Caki2 (cell line): Measurements from ENCODE around the gene OR5I1. TPM values are rescaled to one million over a fixed set of nuclear protein-coding genes. Genes with fewer than 3 reads are reported as not detected.
"Not testable (repeated sequence)": the region's sequence is repeated elsewhere in the genome, so short reads cannot be mapped to it uniquely, and the experiment has no call there.

Experiments used
- DNase-seq: peaks from one replicate; pipeline ENCODE4 v3.0.0-alpha.2; 2015; ENCODE audit warnings: low read depth
- in situ Hi-C: cut with HindIII; loops from 2 replicates; pipeline ENCODE4 v1.10.0; 2016; ENCODE audit warnings: low sequenced_read_pairs, low pct_unique_long_range_greater_than_20kb, mixed read lengths
- total RNA-seq: library from RNA; depleted of rRNA; stranded (reverse); fragments of >200 nt; shearing (Covaris generic); gene quantifications from 2 replicates; pipeline ENCODE4 v1.2.3, GENCODE V29; 2014; ENCODE audit warnings: low replicate concordance; rRNA removed

Gene OR5I1
- not detected in 2 replicates for total RNA-seq

DNA sequence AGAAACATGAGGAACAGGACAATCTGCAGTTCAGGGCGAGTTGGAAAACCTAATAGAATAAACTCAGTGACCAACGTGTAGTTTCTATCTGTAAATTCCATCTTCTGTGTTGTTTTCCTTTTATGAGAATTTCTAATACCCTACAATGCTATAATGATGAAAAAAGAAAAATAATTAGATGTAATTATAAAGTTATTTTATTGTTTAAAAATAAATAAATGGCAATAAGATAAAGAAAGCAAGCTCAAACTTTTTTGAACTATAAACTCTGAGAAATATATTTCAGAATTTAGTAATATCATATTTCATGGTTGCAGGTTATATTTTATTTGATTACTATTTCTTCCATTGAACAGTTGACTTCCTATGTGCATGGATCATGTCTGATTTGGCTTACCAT, at the start of gene OR5I1:
Gene OR5I1, minus strand, starts transcription at position 101 of the 400 bp plus-strand sequence. Its CDS starts 0 bp downstream, at position 101.
- in situ Hi-C loops, result no loop called here

GRCh38 chr11:55970935-55971334, 34.7 kb upstream of the OR5I1 start:
- no peak for DNase-seq
- in situ Hi-C loops, result no loop called here

More for the DNA sequence above, at the start of gene OR5I1:
- no peak for DNase-seq

DNA sequence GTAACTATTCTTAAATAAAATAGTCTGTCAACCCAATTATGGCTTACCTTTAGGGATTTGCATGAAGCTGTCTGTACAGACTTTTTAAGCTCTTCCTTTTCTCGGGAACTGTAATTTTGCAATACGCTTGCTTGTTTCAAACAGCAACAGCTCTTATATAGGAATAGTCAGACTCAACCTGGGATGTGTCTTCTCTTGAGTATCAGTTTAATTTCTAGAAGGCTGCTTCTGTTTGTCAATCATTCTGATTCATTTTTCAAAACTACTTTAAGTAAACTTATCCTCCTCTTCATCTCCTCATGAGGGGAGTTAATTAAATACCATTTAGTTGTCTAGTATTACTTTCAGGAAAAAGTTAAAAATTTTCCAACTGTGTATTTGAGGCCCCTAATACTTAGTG, 33.6 kb upstream of the OR5I1 start, which contains the start of gene OR10AG1:
Gene OR10AG1, minus strand, starts transcription at position 101 of the 400 bp plus-strand sequence. Its CDS starts 38 bp downstream, at position 63.
- DNase-seq, result no peak
- in situ Hi-C loops, result no loop called here

- DNase-seq, result no peak
- in situ Hi-C loops, result no loop called here
Measured at GRCh38 chr11:55967914-55968313, 31.7 kb upstream of the OR5I1 start.

- no peak for DNase-seq
- in situ Hi-C loops, result no loop called here
Measured at GRCh38 chr11:55966391-55966790, 30.2 kb upstream of the OR5I1 start.

- no peak for DNase-seq
- in situ Hi-C loops, result no loop called here
Measured at GRCh38 chr11:55956521-55956920, 20.3 kb upstream of the OR5I1 start.

DNA sequence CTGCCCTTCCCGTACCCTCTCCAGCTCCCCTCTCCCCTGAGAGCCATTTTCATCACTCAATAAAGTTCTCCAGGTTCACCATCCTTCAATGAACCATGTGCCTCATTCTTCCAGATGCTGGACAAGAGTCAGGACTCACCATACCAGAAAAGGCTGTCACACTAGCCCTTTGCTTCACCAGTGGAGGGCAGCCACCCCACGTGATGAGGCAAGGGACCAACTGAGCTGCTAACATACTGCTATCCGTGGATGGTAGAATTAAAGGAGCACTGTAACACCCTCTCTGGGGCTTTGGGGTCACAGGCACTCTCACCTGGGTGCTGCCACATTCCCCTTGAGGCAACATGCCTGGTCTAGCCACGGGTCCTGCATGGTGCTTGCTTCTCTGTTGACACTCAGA, 13.1 kb upstream of the OR5I1 start:
- DNase-seq, result no peak
- in situ Hi-C loops, result no loop called here

- DNase-seq, result peak; percentile 8
- in situ Hi-C loops, result no loop called here
Measured at GRCh38 chr11:55942785-55943392, 6.7 kb upstream of the OR5I1 start.

DNA sequence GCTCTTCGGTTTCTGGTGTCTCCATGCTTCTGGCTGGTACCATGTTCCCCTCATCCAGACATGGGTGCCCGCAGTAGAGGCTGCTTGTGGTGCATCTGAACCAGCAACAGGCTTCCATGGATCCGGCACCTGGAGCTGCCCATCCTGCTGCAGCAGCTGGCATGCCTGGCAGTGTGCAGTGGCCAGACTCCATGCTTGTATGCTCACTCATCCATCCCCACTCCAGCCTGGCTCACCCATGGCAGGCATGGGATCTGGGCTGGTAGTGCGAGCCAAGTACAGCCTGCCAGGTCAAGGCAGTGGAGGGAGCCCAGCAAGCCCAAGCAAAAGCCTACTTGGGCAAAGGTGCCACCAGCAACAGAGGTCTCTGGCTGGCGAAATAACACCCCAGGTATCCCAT, 15.7 kb downstream of the OR5I1 start:
- in situ Hi-C loops, result no loop called here
- DNase-seq, result no peak

- in situ Hi-C loops, result no loop called here
- DNase-seq, result no peak
Measured at GRCh38 chr11:55914482-55914881, 21.7 kb downstream of the OR5I1 start, which contains the start of gene OR5W2. OR5W2 (minus strand) TSS chr11:55914582; CDS start chr11:55914582, 0 bp downstream.

DNA sequence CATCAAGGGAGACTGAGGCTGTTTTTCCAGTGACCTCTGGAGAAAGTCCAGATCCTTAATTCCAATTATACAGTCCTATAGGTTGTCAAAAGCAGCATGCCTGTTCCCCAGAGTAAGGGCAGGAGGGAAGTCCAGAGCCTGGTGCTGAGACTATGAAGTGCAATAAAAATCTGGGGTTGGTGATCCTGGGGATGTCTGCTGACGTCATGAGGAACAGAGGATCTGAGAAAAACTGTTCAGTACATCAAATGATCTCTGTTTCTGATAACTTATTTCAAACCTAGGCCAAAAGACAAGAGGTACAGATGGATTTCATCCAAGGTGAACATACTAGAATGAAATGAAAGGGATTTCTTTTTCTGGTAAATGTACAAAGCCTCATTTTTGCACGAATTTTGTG, 33.9 kb downstream of the OR5I1 start:
- in situ Hi-C loops, result no loop called here
- no peak for DNase-seq

DNA sequence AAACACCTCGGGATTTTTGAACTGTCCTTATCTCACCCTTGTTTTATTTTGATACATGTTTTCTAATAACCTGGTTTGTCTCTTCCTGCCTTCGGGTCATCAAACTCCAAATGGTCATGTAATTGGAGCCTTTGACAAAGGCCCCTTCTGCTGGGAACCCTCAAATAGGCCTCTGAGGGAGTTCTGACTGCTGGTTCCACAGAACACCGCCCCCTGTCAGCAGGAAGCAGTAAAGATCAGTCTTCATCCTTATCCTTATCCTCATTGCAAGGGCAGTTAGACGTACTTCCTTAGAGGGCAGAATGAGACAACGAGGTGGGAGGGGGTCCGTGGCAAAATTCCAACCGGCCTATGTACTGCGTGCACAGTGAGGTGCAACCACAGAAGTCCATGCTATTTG, 41.0 kb downstream of the OR5I1 start:
- DNase-seq, result no peak
- in situ Hi-C loops, result no loop called here

DNA sequence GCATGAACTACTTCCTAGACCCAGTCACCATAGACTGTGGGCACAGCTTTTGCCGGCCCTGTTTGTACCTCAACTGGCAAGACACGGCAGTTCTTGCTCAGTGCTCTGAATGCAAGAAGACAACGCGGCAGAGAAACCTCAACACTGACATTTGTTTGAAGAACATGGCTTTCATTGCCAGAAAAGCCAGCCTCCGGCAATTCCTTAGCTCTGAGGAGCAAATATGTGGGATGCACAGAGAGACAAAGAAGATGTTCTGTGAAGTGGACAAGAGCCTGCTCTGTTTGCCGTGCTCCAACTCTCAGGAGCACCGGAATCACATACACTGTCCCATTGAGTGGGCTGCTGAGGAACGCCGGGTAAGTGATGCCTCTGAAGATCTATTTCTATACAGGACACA, 50.7 kb downstream of the OR5I1 start:
- in situ Hi-C loops, DNase-seq: not testable (repeated sequence)

Other genes starting within 250 kb of the OR5I1 start
- not detected in 2 replicates for gene OR5D13, start 163.0 kb downstream of the OR5I1 start, total RNA-seq
- not detected in 2 replicates for gene OR5D14, start 140.8 kb downstream of the OR5I1 start, total RNA-seq
- not detected in 2 replicates for gene OR5L1, start 125.0 kb downstream of the OR5I1 start, total RNA-seq
- gene OR5D18, start 116.8 kb downstream of the OR5I1 start, total RNA-seq, result not detected in 2 replicates
- not detected in 2 replicates for gene OR5L2, start 109.2 kb downstream of the OR5I1 start, total RNA-seq
- gene OR5D16, start 97.6 kb downstream of the OR5I1 start, total RNA-seq, result not detected in 2 replicates
- not detected in 2 replicates for gene TRIM51, start 53.1 kb downstream of the OR5I1 start, total RNA-seq
- not detected in 2 replicates for gene OR5W2, start 21.8 kb downstream of the OR5I1 start, total RNA-seq
- gene OR10AG1, start 33.5 kb upstream of the OR5I1 start, total RNA-seq, result not detected in 2 replicates
- not detected in 2 replicates for gene OR5F1, start 58.2 kb upstream of the OR5I1 start, total RNA-seq
- gene OR5AS1, start 91.3 kb upstream of the OR5I1 start, total RNA-seq, result not detected in 2 replicates
- not detected in 2 replicates for gene OR8I2, start 156.9 kb upstream of the OR5I1 start, total RNA-seq
- gene OR8H2, start 167.3 kb upstream of the OR5I1 start, total RNA-seq, result not detected in 2 replicates
- gene OR8H3, start 186.0 kb upstream of the OR5I1 start, total RNA-seq, result not detected in 2 replicates
- not detected in 2 replicates for gene OR8J3, start 203.8 kb upstream of the OR5I1 start, total RNA-seq
- gene OR8K5, start 223.9 kb upstream of the OR5I1 start, total RNA-seq, result not detected in 2 replicates
- not detected in 2 replicates for gene OR5J2, start 240.2 kb upstream of the OR5I1 start, total RNA-seq